Smooth muscle cell (in vitro differentiated cells): ENCODE data around the gene CCT7. TPM values are rescaled to one million over a fixed set of nuclear protein-coding genes. Genes with fewer than 3 reads are reported as not detected.

Source experiments
- DNase-seq: peaks from one replicate; lab custom pipeline; 2025; ENCODE audit not compliant: unreplicated experiment; lab: John Stamatoyannopoulos, UW
- H2AFZ ChIP-seq: fragments of 200-600 bp; sonication (generic); 2 replicates; pipeline ENCODE4 v1.6.0; 2016; ENCODE audit warnings: antibody characterized with exemption, low read depth, mild to moderate bottlenecking
- H3F3A ChIP-seq: fragments of 200-600 bp; sonication (generic); 2 replicates; pipeline ENCODE4 v1.6.0; 2017; ENCODE audit warnings: antibody characterized with exemption, low read depth
- H3K27ac ChIP-seq: fragments of 200-600 bp; sonication (generic); 2 replicates; pipeline ENCODE4 v1.5.1; 2016; ENCODE audit warnings: low read depth, mild to moderate bottlenecking
- H3K27me3 ChIP-seq: fragments of 200-600 bp; sonication (generic); 2 replicates; pipeline ENCODE4 v1.6.1; 2016; ENCODE audit warnings: low read depth, mild to moderate bottlenecking
- H3K36me3 ChIP-seq: fragments of 200-600 bp; sonication (generic); 2 replicates; pipeline ENCODE4 v1.5.1; 2016; ENCODE audit warnings: low read depth
- H3K4me1 ChIP-seq: fragments of 200-600 bp; sonication (generic); 2 replicates; pipeline ENCODE4 v1.5.1; 2016; ENCODE audit warnings: low read depth
- H3K4me2 ChIP-seq: fragments of 200-600 bp; sonication (generic); 2 replicates; pipeline ENCODE4 v1.6.0; 2016; ENCODE audit warnings: mild to moderate bottlenecking
- H3K4me3 ChIP-seq: fragments of 200-600 bp; sonication (generic); 2 replicates; pipeline ENCODE4 v1.5.1; 2016; ENCODE audit warnings: mild to moderate bottlenecking
- H3K79me2 ChIP-seq: fragments of 200-600 bp; sonication (generic); 2 replicates; pipeline ENCODE4 v1.6.0; 2016; ENCODE audit warnings: low read depth, mild to moderate bottlenecking
- H3K9ac ChIP-seq: fragments of 200-600 bp; sonication (generic); 2 replicates; pipeline ENCODE4 v1.6.0; 2016; ENCODE audit warnings: low read depth
- H3K9me3 ChIP-seq: fragments of 200-600 bp; sonication (generic); replicated peaks from 2 replicates; pipeline ENCODE4 v1.5.1; 2016; ENCODE audit warnings: low read depth
- H4K20me1 ChIP-seq: fragments of 200-600 bp; sonication (generic); 2 replicates; pipeline ENCODE4 v1.6.0; 2016; ENCODE audit warnings: low read depth
- CTCF ChIP-seq: fragments of 200-600 bp; sonication (generic); IDR thresholded peaks from 2 replicates; pipeline ENCODE4 v1.5.1; 2017; ENCODE audit warnings: borderline replicate concordance, mild to moderate bottlenecking, antibody characterized with exemption; ENCODE audit not compliant: insufficient read depth, poor library complexity, severe bottlenecking
- WGBS: methylation state at CpG from one replicate; pipeline ENCODE4 v1.1.7; 2016; ENCODE audit warnings: low lambda C conversion rate; 5-methylcytosine and 5-hydroxymethylcytosine counted together
- polyA plus RNA-seq: library from polyadenylated mRNA; unstranded; fragments of >200 nt; fragmentation: Nextera tagmentation; extraction: Ambion mirVana; gene quantifications from 2 replicates; pipeline ENCODE4 v1.2.1, GENCODE V29; 2016
- total RNA-seq: library from RNA; depleted of rRNA; stranded (reverse); fragments of >200 nt; gene quantifications from 2 replicates; pipeline ENCODE4 v1.2.3, GENCODE V29; 2014

Gene CCT7
- total and polyA plus RNA-seq, 2 experiments from 2014 or later = 197 to 212 TPM

- TF ChIP-seq CTCF = no peak
- Histone ChIP-seq H3K4me3 (peak overlapping the region; percentile 86), H3K4me2 (peak overlapping the region; percentile 98), H3K79me2 (no peaks in the 10 kb centered on the region), H3K4me1 (no peaks in the 10 kb centered on the region), H3K36me3 (no peaks in the 10 kb centered on the region), H3K27me3 (peaks cover 58% of the 10 kb centered on the region), H2AFZ (peak overlapping the region; percentile 95), H3F3A (no peaks in the 10 kb centered on the region), H3K9ac (no peak overlapping the region), H4K20me1 (no peaks in the 10 kb centered on the region), H3K27ac (no peak overlapping the region), H3K9me3 (no peaks in the 10 kb centered on the region)
- 62% methylated on average over 5 of the region's 5 CpGs for WGBS
- DNase-seq = no peak
Observed at GRCh38 chr2:73285159-73285739, 51.1 kb downstream of the CCT7 start.

GRCh38 chr2:73286134-73286655 lies 52.1 kb downstream of the CCT7 start:
- H3K27me3 ChIP-seq = peaks cover 67% of the 10 kb centered on the region
- no peak overlapping the region for H3K27ac ChIP-seq
- no peak overlapping the region for H3K4me2 ChIP-seq
- no peak overlapping the region for H2AFZ ChIP-seq
- no peaks in the 10 kb centered on the region for H3F3A ChIP-seq
- H3K36me3 ChIP-seq = no peaks in the 10 kb centered on the region
- no peak overlapping the region for H3K4me3 ChIP-seq
- H3K4me1 ChIP-seq = no peaks in the 10 kb centered on the region
- no peak for DNase-seq
- no peak for TF ChIP-seq CTCF
- no peak overlapping the region for H3K9ac ChIP-seq
- H3K79me2 ChIP-seq = no peaks in the 10 kb centered on the region
- H3K9me3 ChIP-seq = no peaks in the 10 kb centered on the region
- no peaks in the 10 kb centered on the region for H4K20me1 ChIP-seq
- 93% methylated on average over 3 of the region's 3 CpGs for WGBS

GRCh38 chr2:73289304-73289703 lies 55.2 kb downstream of the CCT7 start:
- Histone ChIP-seq H2AFZ (no peak overlapping the region), H3K79me2 (no peaks in the 10 kb centered on the region), H3K9me3 (no peaks in the 10 kb centered on the region), H3F3A (no peaks in the 10 kb centered on the region), H3K27ac (no peak overlapping the region), H3K9ac (no peak overlapping the region), H3K4me2 (no peak overlapping the region), H4K20me1 (no peaks in the 10 kb centered on the region), H3K36me3 (no peaks in the 10 kb centered on the region), H3K27me3 (peaks cover 98% of the 10 kb centered on the region), H3K4me1 (no peaks in the 10 kb centered on the region), H3K4me3 (no peak overlapping the region)
- DNase-seq = no peak
- no peak for TF ChIP-seq CTCF

GRCh38 chr2:73290049-73290839 lies 56.1 kb downstream of the CCT7 start:
- WGBS = 60% methylated on average over 6 of the region's 6 CpGs
- no peaks in the 10 kb centered on the region for H3K79me2 ChIP-seq
- TF ChIP-seq CTCF = peak; percentile 41
- no peaks in the 10 kb centered on the region for H3F3A ChIP-seq
- H3K27me3 ChIP-seq = peaks cover 100% of the 10 kb centered on the region
- H3K4me1 ChIP-seq = no peaks in the 10 kb centered on the region
- no peaks in the 10 kb centered on the region for H4K20me1 ChIP-seq
- no peak overlapping the region for H2AFZ ChIP-seq
- H3K9ac ChIP-seq = no peak overlapping the region
- no peaks in the 10 kb centered on the region for H3K9me3 ChIP-seq
- H3K27ac ChIP-seq = no peak overlapping the region
- no peak overlapping the region for H3K4me3 ChIP-seq
- no peak overlapping the region for H3K4me2 ChIP-seq
- DNase-seq = no peak
- no peaks in the 10 kb centered on the region for H3K36me3 ChIP-seq
